GM19463 (cell line): ENCODE data around the gene ANGPTL4.
"Not testable (repeated sequence)": the region's sequence is repeated elsewhere in the genome, so short reads cannot be mapped to it uniquely, and the experiment has no call there.

Experiments
- ATAC-seq: cut with Tn5 transposase; IDR thresholded peaks from one replicate; pipeline ENCODE4 v1.9.1; 2021; ENCODE audit warnings: mild to moderate bottlenecking, moderate library complexity; ENCODE audit not compliant: unreplicated experiment

ANGPTL4 gene, protein sequence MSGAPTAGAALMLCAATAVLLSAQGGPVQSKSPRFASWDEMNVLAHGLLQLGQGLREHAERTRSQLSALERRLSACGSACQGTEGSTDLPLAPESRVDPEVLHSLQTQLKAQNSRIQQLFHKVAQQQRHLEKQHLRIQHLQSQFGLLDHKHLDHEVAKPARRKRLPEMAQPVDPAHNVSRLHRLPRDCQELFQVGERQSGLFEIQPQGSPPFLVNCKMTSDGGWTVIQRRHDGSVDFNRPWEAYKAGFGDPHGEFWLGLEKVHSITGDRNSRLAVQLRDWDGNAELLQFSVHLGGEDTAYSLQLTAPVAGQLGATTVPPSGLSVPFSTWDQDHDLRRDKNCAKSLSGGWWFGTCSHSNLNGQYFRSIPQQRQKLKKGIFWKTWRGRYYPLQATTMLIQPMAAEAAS

DNA sequence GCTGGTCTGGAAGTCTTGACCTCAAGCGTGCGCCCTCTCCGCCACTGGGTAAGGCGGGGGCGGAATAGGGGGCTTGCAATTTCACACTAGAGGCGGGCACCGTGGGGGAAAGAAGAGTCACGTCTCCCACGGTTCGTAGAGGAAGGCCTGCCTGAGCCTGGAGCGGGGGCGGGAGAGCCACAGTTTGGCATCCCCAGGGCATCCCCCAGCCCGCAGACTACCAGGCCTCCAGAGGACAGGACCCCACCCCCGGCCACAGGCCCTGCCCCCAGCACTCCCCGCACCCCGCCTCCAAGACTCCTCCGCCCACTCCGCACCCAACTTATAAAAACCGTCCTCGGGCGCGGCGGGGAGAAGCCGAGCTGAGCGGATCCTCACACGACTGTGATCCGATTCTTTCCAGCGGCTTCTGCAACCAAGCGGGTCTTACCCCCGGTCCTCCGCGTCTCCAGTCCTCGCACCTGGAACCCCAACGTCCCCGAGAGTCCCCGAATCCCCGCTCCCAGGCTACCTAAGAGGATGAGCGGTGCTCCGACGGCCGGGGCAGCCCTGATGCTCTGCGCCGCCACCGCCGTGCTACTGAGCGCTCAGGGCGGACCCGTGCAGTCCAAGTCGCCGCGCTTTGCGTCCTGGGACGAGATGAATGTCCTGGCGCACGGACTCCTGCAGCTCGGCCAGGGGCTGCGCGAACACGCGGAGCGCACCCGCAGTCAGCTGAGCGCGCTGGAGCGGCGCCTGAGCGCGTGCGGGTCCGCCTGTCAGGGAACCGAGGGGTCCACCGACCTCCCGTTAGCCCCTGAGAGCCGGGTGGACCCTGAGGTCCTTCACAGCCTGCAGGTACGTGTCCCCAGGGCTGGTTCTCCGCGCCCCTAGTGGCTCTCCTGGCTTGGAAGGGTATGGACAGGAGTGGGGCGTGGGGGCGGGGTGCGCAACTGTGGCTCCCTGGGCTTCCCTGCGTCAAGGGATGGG lies at the start of gene ANGPTL4:
Gene ANGPTL4, plus strand, starts transcription at position 353 of the 969 bp plus-strand sequence. Its CDS starts 167 bp downstream, at position 520.
- ATAC-seq = no peak

DNA sequence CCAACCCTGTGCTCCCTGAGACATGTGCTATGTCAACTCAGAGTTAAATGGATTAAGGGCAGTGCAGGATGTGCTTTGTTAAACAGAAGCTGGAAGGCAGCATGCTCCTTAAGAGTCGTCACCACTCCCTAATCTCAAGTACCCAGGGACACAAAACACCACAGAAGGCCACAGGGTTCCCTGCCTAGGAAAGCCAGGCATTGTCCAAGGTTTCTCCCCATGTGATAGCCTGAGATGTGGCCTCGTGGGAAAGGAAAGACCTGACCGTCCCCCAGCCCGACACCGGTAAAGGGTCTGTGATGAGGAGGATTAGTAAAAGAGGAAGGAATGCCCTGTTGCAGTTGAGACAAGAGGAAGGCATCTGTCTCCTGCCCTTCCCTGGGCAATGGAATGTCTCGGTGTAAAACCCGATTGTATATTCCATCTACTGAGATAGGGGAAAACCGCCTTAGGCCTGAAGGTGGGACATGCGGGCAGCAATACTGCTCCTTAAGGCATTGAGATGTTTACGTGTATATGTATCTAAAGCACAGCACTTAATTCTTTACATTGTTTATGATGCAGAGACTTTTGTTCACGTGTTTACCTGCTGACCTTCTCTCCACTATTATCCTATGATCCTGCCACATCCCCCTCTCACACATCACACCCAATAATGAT lies 48.8 kb upstream of the ANGPTL4 start:
- ATAC-seq = not testable (repeated sequence)

GRCh38 chr19:8316351-8317125 lies 47.4 kb upstream of the ANGPTL4 start:
- ATAC-seq = no peak

- ATAC-seq = not testable (repeated sequence)
Measured at GRCh38 chr19:8318835-8319234, 45.1 kb upstream of the ANGPTL4 start.

GRCh38 chr19:8319807-8320520 lies 44.0 kb upstream of the ANGPTL4 start:
- ATAC-seq = no peak

DNA sequence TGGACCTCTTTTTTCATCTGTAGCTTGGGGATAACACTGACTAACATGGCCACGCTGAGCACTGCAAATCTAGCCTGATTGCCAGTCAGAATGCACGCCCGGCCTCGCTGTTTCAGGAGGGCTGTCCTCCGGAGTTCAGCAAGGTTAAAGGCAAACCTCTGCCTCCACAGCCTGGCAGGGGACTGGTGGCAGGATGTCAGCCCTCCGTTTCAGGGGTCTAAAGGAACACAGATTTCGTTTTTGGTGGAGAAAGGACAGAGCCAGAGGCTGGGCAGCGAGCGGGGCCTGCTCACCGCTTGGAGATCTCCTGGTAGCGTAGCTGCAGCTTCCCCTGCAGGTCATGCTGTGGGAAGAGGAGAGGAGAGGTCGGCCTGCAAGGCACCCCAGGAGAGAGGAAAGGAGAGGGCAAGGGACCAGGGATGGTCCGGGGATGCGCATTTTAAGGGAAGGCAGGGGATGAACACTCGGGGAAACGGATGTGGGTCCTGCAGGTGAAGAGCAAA lies 43.3 kb upstream of the ANGPTL4 start:
- peak; percentile 10 for ATAC-seq

- ATAC-seq = peak; percentile 91
Measured at GRCh38 chr19:8321067-8321985, 42.6 kb upstream of the ANGPTL4 start, which contains the start of the genes NDUFA7 and RPS28. Gene NDUFA7, minus strand, starts transcription at chr19:8321375. Its CDS starts 17 bp downstream, at chr19:8321358. Gene RPS28, plus strand, starts transcription at chr19:8321496. Its CDS starts 35 bp downstream, at chr19:8321531.

- no peak for ATAC-seq
Measured at GRCh38 chr19:8321986-8322637, 41.8 kb upstream of the ANGPTL4 start.

DNA sequence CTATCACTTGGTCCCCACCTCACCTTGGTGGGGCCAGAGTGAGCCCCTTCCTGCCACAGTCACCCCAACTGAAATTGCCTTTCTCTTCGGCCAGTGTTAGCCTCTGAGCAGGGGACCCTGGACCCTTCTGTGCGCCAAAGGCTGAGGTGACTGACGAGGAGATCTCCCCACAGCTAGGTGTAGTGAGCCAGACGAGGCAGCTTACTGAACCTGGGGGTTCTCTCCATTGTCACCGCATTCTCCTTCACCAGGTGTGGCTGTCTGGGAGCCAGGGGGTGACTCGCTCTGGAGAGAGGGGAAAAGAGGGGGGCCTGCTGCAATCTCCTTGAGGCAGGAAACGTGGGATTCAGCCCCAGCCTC lies 41.3 kb upstream of the ANGPTL4 start:
- no peak for ATAC-seq

GRCh38 chr19:8323781-8324185 lies 40.2 kb upstream of the ANGPTL4 start:
- ATAC-seq = no peak

- ATAC-seq = no peak
Measured at GRCh38 chr19:8324186-8325050, 39.5 kb upstream of the ANGPTL4 start.

- ATAC-seq = no peak
Measured at GRCh38 chr19:8325454-8325853, 38.5 kb upstream of the ANGPTL4 start.

DNA sequence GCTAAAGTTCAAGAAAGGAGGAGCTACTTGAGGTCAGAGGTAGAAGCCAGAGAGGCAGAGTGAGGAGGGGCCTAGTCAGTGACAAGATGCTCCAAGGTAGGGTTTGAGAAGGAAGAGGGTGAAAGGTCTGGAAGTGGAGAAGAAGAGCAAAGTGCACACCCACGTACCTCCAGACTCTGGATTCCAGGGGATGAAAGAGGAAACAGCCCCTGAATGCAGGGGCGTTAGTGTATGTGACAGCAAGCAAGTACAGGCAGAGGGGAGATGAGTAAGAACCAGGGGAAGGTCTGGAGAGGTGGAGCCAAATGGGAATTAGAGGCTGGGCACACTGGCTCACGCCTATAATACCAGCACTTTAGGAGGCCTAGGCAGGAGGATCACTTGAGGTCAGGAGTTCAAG lies 34.0 kb upstream of the ANGPTL4 start:
- ATAC-seq = no peak

- no peak for ATAC-seq
Measured at GRCh38 chr19:8331263-8331845, 32.6 kb upstream of the ANGPTL4 start.

DNA sequence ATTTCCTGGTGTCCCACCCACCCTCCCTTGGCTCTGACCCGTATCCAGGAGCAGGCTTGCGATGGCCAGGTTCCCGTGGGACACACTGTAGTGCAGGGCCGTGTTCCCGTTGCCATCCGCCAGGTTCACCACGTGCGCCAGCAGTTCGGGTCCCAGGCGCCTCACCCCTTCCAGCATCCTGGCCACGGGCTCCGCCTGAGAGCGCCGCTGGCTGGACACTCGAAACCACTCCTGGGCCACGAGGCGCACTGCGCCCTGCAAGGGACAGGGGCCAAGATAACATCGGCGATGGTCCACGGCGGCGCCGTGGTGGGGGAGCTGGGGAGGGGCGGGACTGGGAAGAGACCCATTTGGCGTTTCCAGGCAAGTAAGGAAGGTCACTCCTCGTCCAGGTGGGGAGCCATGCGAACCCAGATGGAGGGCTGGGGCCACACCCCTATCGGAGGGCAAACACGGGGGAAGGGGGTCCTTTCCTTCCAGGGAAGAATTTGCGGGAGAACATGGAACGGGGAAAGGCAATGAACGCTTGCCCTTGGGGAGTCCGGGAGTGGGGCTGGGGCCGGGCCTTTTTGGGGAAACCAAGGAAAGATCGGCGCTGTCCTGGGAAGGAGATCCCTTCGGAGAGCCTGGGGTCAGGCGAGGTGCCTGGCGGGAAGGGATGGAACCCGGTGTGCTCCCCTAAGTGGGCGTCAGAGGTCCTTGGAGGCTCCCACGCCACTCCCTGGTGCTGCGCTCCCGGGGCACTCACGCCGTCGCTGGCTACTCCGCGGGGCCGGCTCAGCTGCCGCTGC lies 30.8 kb upstream of the ANGPTL4 start:
- ATAC-seq = no peak
